Uterus (tissue), 2 donors: Measurements from ENCODE around the gene ANKRD22.

ENCODE experiments used
- CTCF ChIP-seq, 4 experiments: fragments of 200-600 bp in 2 of 4; fragments of 450-650 bp in 2 of 4; sonication (generic) in 2 of 4; IDR thresholded peaks; one replicate each; pipeline ENCODE4 v1.5.1; 2016 to 2019; ENCODE audit warnings: antibody characterized with exemption in 4 of 4, mild to moderate bottlenecking in 2 of 4, moderate library complexity in 1 of 4
- POLR2A ChIP-seq, 2 donors: fragments of 450-650 bp; IDR thresholded peaks; one replicate each; pipeline ENCODE4 v1.6.1; 2016; ENCODE audit warnings: antibody characterized with exemption in 2 of 2, mild to moderate bottlenecking in 1 of 2, moderate library complexity in 1 of 2

DNA sequence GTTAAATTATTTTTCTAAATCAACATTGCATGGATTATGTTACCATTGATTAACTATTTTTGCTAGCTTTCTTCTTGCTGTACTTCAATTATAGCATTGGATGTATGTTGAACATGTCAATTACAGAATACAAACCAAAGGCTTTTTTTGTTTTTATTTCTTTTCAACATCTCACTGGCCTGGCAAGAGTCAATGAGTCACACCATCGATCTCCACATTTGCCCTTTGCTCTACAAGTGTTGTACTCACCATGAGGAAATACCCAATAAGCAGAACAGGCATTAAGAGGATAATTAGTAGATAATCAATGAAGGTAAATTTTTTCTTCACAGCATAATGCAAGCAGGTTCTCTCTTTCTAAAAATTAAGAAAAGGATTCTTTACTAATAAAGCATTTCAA, 23.3 kb downstream of the ANKRD22 start:
- no peak for TF ChIP-seq POLR2A (IDR thresholded peaks at IDR 0.05)
- TF ChIP-seq CTCF (IDR thresholded peaks at IDR 0.05): no peak
